Nephron progenitor cell (in vitro differentiated cells): ENCODE results near the gene TNFRSF11A.

Experiments
- DNase-seq: peaks from one replicate; pipeline ENCODE4 v3.0.0; 2021
- H3K27ac Mint-ChIP-seq: 2 replicates; pipeline ENCODE4 v1.8.0; 2021; ENCODE audit warnings: mild to moderate bottlenecking, moderate library complexity, mixed read lengths
- H3K27me3 Mint-ChIP-seq: 2 replicates; pipeline ENCODE4 v1.8.0; 2021; ENCODE audit warnings: mild to moderate bottlenecking, low read depth, mixed read lengths; ENCODE audit not compliant: poor library complexity
- H3K36me3 Mint-ChIP-seq: 2 replicates; pipeline ENCODE4 v1.8.0; 2021; ENCODE audit warnings: low read depth, mixed read lengths
- H3K4me1 Mint-ChIP-seq: 2 replicates; pipeline ENCODE4 v1.8.0; 2021; ENCODE audit warnings: mixed read lengths
- H3K4me3 Mint-ChIP-seq: 2 replicates; pipeline ENCODE4 v1.8.0; 2021; ENCODE audit warnings: mild to moderate bottlenecking, moderate library complexity, mixed read lengths
- H3K9me3 Mint-ChIP-seq: 2 replicates; pipeline ENCODE4 v1.8.0; 2021; ENCODE audit warnings: mild to moderate bottlenecking, moderate library complexity, mixed read lengths
- TF ChIP-seq, protein P1 (sequence below): fragments of 200-600 bp; sonication (generic); IDR thresholded peaks from 2 replicates; pipeline ENCODE4 v1.5.0; 2021; ENCODE audit warnings: antibody characterized with exemption

The TNFRSF11A gene

DNA sequence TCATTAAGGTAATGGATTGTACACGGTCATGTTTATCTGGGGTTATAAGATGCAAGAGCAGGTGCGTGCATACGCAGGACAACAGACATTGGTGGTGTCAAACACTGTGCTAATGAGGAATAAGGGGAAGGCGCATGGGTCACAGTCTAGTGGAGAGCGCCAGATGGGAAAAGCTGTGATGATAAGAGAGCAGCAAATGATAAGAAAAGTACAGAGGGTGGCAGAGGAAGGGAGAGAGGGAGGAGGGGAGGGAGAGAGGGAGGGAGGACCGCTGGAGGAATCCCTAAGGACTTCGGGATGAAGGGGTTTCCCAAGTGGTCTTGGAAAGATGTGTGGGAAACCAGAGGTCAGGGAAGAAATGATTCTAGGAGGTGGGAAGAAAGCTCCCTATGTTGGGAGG is 2.9 kb downstream of the TNFRSF11A start:
- peaks cover 49% of the 10 kb centered on the region for H3K27me3 Mint-ChIP-seq
- H3K4me1 Mint-ChIP-seq: peaks cover 63% of the 10 kb centered on the region
- no peak for DNase-seq
- H3K36me3 Mint-ChIP-seq: no peaks in the 10 kb centered on the region
- no peak overlapping the region for H3K4me3 Mint-ChIP-seq
- TF ChIP-seq, protein P1, sequence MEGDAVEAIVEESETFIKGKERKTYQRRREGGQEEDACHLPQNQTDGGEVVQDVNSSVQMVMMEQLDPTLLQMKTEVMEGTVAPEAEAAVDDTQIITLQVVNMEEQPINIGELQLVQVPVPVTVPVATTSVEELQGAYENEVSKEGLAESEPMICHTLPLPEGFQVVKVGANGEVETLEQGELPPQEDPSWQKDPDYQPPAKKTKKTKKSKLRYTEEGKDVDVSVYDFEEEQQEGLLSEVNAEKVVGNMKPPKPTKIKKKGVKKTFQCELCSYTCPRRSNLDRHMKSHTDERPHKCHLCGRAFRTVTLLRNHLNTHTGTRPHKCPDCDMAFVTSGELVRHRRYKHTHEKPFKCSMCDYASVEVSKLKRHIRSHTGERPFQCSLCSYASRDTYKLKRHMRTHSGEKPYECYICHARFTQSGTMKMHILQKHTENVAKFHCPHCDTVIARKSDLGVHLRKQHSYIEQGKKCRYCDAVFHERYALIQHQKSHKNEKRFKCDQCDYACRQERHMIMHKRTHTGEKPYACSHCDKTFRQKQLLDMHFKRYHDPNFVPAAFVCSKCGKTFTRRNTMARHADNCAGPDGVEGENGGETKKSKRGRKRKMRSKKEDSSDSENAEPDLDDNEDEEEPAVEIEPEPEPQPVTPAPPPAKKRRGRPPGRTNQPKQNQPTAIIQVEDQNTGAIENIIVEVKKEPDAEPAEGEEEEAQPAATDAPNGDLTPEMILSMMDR: no peak
- H3K27ac Mint-ChIP-seq: no peak overlapping the region
- H3K9me3 Mint-ChIP-seq: peaks cover 6% of the 10 kb centered on the region

DNA sequence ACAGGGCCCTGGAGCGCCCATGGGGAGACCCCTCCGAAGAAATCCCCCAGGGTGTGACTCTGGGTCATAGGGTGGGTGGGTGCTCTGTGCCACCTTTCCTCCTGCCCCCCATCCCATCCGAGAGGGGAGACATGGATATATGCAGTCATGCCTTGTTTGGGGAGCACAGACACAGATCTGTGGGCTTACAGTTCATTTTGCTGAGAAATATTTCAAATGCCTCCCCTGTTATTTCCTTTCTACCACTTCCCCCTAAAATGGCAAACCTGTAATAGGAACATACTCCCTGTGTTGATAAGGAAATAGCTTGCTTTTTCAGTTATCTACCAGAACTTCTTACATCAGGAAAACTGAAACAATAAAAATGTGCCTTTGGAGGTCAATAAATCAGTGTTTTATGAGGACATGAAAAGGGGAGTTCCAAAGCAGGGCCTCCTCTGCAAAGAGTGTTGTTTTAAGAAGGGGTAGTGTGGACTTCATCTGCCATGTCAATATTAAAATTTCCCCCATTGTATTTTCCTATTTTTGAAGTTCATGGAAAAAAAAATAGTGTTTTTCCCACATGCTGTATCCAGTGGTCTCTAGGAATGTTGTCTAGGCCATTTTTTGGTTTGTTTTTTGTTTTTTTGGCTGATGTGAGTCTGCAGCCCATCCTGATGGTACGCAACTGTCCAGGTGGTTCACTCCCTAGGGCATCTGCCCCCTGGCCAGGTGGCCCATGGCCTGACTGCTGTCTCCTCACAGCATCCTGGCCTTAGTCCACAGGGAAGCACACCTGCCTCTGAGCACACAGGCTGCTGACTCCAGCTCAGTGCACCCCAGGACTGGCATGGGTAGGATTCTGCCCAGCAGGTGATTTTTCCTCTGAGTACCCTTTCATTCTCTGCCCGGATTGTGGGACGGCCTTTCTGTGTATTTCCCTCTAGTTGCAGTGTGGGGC is 3.7 kb downstream of the TNFRSF11A start:
- Mint-ChIP-seq H3K27me3 (peaks cover 40% of the 10 kb centered on the region), H3K4me1 (peaks cover 63% of the 10 kb centered on the region), H3K9me3 (peaks cover 6% of the 10 kb centered on the region), H3K36me3 (no peaks in the 10 kb centered on the region), H3K27ac (no peak overlapping the region), H3K4me3 (no peak overlapping the region)
- TF ChIP-seq, protein P1: no peak
- DNase-seq: no peak

DNA sequence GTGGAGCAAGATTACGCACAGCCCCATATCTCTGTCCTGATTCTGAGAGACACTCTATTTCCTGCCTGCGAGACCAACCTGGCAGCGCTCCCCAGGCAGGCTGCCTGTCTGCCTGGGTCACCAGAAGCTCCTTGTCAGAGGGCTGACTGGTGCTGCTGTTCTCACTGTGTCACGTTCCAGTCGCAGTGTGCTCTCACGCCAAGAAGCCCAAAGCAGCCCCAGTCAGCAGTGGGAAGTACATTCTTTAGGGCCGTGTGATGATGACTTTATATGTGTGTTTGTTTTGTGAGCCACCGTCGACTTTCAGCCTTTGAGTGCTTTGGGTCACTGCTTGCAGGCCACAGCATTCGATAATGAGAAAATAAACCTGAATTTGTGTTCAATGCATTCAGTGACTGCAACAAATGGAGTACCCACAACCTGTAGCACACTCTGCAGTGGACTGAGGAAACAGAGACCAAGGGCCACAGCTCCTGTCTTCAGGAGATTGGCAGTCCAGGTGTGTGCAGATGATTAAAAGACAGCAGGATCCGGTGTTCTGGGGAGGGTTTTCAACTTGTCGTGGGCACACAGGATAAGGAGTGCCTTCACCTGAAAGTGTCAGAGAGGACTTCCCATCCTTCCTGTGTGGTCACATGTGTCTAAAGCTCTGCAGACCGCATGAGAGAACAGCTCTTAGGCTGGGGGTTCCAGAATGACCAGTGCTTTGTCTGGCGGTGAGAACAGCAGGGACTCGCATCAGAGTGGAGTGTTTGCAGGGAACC is 4.8 kb downstream of the TNFRSF11A start:
- TF ChIP-seq, protein P1: no peak
- Mint-ChIP-seq H3K4me1 (peaks cover 59% of the 10 kb centered on the region), H3K4me3 (peak overlapping the region; percentile 52), H3K27me3 (peaks cover 30% of the 10 kb centered on the region), H3K36me3 (no peaks in the 10 kb centered on the region), H3K27ac (peak overlapping the region; percentile 68), H3K9me3 (peaks cover 6% of the 10 kb centered on the region)
- DNase-seq: no peak

- DNase-seq: no peak
- Mint-ChIP-seq H3K4me1 (peaks cover 59% of the 10 kb centered on the region), H3K36me3 (no peaks in the 10 kb centered on the region), H3K27me3 (peaks cover 27% of the 10 kb centered on the region), H3K27ac (no peak overlapping the region), H3K4me3 (no peak overlapping the region), H3K9me3 (peaks cover 6% of the 10 kb centered on the region)
- TF ChIP-seq, protein P1: no peak
These were observed 5.5 kb downstream of the TNFRSF11A start for GRCh38 chr18:62330650-62331049.

- no peaks in the 10 kb centered on the region for H3K36me3 Mint-ChIP-seq
- H3K4me1 Mint-ChIP-seq: peaks cover 55% of the 10 kb centered on the region
- peaks cover 16% of the 10 kb centered on the region for H3K27me3 Mint-ChIP-seq
- DNase-seq: no peak
- H3K9me3 Mint-ChIP-seq: peaks cover 6% of the 10 kb centered on the region
- TF ChIP-seq, protein P1: no peak
- no peak overlapping the region for H3K27ac Mint-ChIP-seq
- H3K4me3 Mint-ChIP-seq: no peak overlapping the region
These were observed 6.7 kb downstream of the TNFRSF11A start for GRCh38 chr18:62331581-62332356.
